ENCODE data around the gene TRIM47. TPM values are rescaled to one million over a fixed set of nuclear protein-coding genes. Genes with fewer than 3 reads are reported as not detected.

TRIM47 gene
- total RNA-seq, 1 experiment from 2014 or later, result 48.3 TPM

DNA sequence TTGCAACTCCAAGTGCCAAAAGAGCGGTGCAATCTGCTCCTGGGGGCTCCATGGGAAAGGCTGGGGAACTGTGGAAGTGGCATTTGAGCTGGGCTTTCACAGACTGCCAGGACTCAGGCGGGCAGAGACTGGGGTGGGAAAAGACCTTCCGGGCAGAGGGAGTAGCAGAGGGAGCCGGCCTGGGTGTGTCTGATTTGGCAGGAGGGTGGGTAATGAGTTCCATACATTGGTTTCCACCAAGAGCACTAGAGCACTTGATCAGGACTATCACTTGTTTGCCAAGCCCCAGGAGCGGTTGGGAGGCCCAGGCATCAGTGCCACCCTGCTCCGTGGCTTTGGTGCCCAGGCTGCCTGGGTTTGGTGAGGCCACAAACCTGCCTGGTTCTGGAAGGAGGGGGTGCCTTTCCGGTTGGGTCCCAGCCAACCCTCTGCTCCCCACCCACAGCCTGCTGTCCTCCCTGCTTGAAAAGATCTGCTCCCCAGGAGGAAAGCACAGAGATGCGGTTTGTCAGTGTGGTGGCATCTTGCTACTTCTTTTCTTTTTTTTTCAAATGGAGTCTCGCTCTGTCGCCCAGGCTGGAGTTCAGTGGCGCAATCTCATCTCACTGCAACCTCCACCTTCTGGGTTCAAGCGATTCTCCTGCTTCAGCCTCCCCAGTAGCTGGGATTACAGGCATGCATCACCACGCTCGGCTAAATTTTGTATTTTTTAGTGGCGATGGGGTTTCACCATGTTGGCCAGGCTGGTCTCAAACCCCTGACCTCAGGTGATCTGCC, 3.5 kb upstream of the TRIM47 start:
- TF ChIP-seq, protein P1, sequence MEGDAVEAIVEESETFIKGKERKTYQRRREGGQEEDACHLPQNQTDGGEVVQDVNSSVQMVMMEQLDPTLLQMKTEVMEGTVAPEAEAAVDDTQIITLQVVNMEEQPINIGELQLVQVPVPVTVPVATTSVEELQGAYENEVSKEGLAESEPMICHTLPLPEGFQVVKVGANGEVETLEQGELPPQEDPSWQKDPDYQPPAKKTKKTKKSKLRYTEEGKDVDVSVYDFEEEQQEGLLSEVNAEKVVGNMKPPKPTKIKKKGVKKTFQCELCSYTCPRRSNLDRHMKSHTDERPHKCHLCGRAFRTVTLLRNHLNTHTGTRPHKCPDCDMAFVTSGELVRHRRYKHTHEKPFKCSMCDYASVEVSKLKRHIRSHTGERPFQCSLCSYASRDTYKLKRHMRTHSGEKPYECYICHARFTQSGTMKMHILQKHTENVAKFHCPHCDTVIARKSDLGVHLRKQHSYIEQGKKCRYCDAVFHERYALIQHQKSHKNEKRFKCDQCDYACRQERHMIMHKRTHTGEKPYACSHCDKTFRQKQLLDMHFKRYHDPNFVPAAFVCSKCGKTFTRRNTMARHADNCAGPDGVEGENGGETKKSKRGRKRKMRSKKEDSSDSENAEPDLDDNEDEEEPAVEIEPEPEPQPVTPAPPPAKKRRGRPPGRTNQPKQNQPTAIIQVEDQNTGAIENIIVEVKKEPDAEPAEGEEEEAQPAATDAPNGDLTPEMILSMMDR (conservative IDR thresholded peaks at IDR 0.05), result no peak
- TF ChIP-seq EZH2 (IDR thresholded peaks at IDR 0.05; ENCODE audit: low read depth), result no peak
- ChIA-PET CTCF (interaction anchor here (0.6 kb wide), 2 partner anchors 37 to 242 kb away, joined by 3 to 5 read pairs; no protein-coding TSS in a partner anchor), POLR2A (ENCODE audit: unreplicated experiment) (no interaction called here)
- intact Hi-C loops (cut with micrococcal nuclease; ENCODE audit: unreplicated experiment), result no loop called here
- H3K4me2 ChIP-seq, result no peak overlapping the region
- H3K79me2 ChIP-seq (ENCODE audit: low read depth), result 0 out of 2 replicates have a peak, but pooled peaks cover under 1% of the 10 kb centered on the region
- no peak overlapping the region for H3K4me3 ChIP-seq
- DNase-seq, result no peak
- no peaks in the 10 kb centered on the region for H4K20me1 ChIP-seq (ENCODE audit: insufficient read depth)
- H3K27me3 ChIP-seq (ENCODE audit: insufficient read depth, low read depth), result no peaks in the 10 kb centered on the region
- peaks cover 7% of the 10 kb centered on the region for H3K4me1 ChIP-seq (replicated peaks; ENCODE audit: insufficient read depth)
- H3K9me3 ChIP-seq (ENCODE audit: insufficient read depth, low read depth), result no peaks in the 10 kb centered on the region
- H3K27ac ChIP-seq, result no peak overlapping the region
- no peaks in the 10 kb centered on the region for H3K36me3 ChIP-seq (ENCODE audit: low read depth)
- H3K9me2 ChIP-seq (ENCODE audit: insufficient read depth), result no peaks in the 10 kb centered on the region
- H2AFZ ChIP-seq, result no peak overlapping the region
- H3F3A ChIP-seq (ENCODE audit: insufficient read depth, low read depth), result peaks cover 27% of the 10 kb centered on the region
- no TSS peak for BruUV-seq (replicated peaks)

DNA sequence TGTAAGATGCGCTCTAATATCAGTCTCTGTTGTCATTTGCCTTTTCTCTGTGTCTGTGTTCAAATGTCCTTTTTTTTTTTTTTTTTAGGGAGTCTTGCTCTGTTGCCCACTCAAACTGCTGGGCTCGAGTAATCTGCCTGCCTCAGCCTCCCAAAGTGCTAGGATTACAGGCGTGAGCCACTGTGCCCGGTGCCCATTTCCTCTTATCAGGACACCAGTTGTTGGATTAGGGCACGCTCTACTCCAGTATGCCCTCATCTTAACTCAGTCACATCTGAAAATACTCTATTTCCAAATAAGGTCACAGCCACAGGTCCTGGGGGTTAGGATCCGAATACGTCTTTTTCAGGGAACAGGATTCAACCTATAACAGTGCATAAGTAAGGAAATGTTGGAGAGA, 1.9 kb upstream of the TRIM47 start:
- ChIA-PET POLR2A (ENCODE audit: unreplicated experiment) (no interaction called here), CTCF (interaction anchor here (0.6 kb wide), 1 partner anchor 132 kb away, joined by 3 read pairs; no protein-coding TSS in a partner anchor)
- DNase-seq, result no peak
- H4K20me1 ChIP-seq (ENCODE audit: insufficient read depth), result no peaks in the 10 kb centered on the region
- H3K9me2 ChIP-seq (ENCODE audit: insufficient read depth), result no peaks in the 10 kb centered on the region
- no peaks in the 10 kb centered on the region for H3K9me3 ChIP-seq (ENCODE audit: insufficient read depth, low read depth)
- no peak overlapping the region for H3K4me2 ChIP-seq
- 0 out of 2 replicates have a peak, but pooled peaks cover 3% of the 10 kb centered on the region for H3K79me2 ChIP-seq (ENCODE audit: low read depth)
- H3K36me3 ChIP-seq (ENCODE audit: low read depth), result no peaks in the 10 kb centered on the region
- H3K27me3 ChIP-seq (ENCODE audit: insufficient read depth, low read depth), result no peaks in the 10 kb centered on the region
- H2AFZ ChIP-seq, result no peak overlapping the region
- intact Hi-C loops (cut with micrococcal nuclease; ENCODE audit: unreplicated experiment), result no loop called here
- TF ChIP-seq, protein P1 (conservative IDR thresholded peaks at IDR 0.05), result no peak
- no peak for TF ChIP-seq EZH2 (IDR thresholded peaks at IDR 0.05; ENCODE audit: low read depth)
- peaks cover 23% of the 10 kb centered on the region for H3K4me1 ChIP-seq (replicated peaks; ENCODE audit: insufficient read depth)
- H3F3A ChIP-seq (ENCODE audit: insufficient read depth, low read depth), result peaks cover 43% of the 10 kb centered on the region
- no TSS peak for BruUV-seq (replicated peaks)
- no peak overlapping the region for H3K27ac ChIP-seq
- H3K4me3 ChIP-seq, result no peak overlapping the region

DNA sequence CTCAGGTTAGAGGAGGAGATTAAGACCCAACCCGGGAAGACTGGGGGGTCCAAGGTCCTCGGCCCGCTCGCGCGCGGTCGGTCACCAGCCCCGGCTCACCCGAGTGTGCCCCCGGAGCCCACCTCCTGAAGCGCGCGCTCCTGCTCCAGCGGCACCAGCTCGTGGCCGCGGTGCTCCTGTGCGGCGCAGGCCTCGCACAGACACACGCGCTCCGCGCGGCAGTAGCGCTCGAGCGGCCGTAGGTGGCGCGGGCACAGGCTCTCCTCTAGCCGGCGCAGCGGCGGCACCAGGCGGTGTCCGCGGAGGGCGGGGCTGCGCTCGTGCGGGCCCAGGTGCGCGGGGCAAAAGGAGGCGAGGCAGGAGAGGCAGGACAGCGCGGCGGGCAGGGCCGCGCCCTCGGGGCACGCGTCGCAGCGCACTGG, 618 bp downstream of the TRIM47 start:
- H4K20me1 ChIP-seq (ENCODE audit: insufficient read depth), result no peaks in the 10 kb centered on the region
- peaks cover 35% of the 10 kb centered on the region for H3K4me1 ChIP-seq (replicated peaks; ENCODE audit: insufficient read depth)
- POLR2A ChIA-PET (ENCODE audit: unreplicated experiment), result interaction anchor here (0.6 to 0.7 kb wide), 6 partner anchors 12 to 193 kb away, joined by 3 to 8 read pairs (median 4); no protein-coding TSS in a partner anchor
- peaks cover 51% of the 10 kb centered on the region for H3F3A ChIP-seq (ENCODE audit: insufficient read depth, low read depth)
- CTCF ChIA-PET, result interaction anchor here (0.6 to 1.4 kb wide), 8 partner anchors 23 to 396 kb away, joined by 3 to 7 read pairs (median 4); partner anchors contain the start of genes GALK1 and WBP2
- H3K27ac ChIP-seq, result peak overlapping the region; percentile 87
- BruUV-seq (replicated peaks), result no TSS peak
- DNase-seq, result peak; percentile 66 to 74
- no peaks in the 10 kb centered on the region for H3K36me3 ChIP-seq (ENCODE audit: low read depth)
- no peaks in the 10 kb centered on the region for H3K27me3 ChIP-seq (ENCODE audit: insufficient read depth, low read depth)
- H3K9me3 ChIP-seq (ENCODE audit: insufficient read depth, low read depth), result no peaks in the 10 kb centered on the region
- peak overlapping the region; percentile 96 for H3K4me3 ChIP-seq
- TF ChIP-seq EZH2 (IDR thresholded peaks at IDR 0.05; ENCODE audit: low read depth), result no peak
- TF ChIP-seq, protein P1 (conservative IDR thresholded peaks at IDR 0.05), result no peak
- intact Hi-C loops (cut with micrococcal nuclease; ENCODE audit: unreplicated experiment), result loop anchor here (1.0 to 2.0 kb wide), 2 partner anchors 32 to 193 kb away; no protein-coding TSS in a partner anchor
- H3K9me2 ChIP-seq (ENCODE audit: insufficient read depth), result no peaks in the 10 kb centered on the region
- H2AFZ ChIP-seq, result peak overlapping the region; percentile 91
- H3K79me2 ChIP-seq (ENCODE audit: low read depth), result 0 out of 2 replicates have a peak, but pooled peaks cover 3% of the 10 kb centered on the region
- peak overlapping the region; percentile 85 for H3K4me2 ChIP-seq
